ENCODE data around the gene PHC3.

- no peak for TF ChIP-seq CTCF (IDR thresholded peaks at IDR 0.05 in 8 of 11, conservative IDR thresholded peaks at IDR 0.05 in 3 of 11)
- no peak for TF ChIP-seq POLR2A (IDR thresholded peaks at IDR 0.05)
- TF ChIP-seq POLR2AphosphoS5 (IDR thresholded peaks at IDR 0.05), result no peak
These were observed 138.0 kb downstream of the PHC3 start for GRCh38 chr3:170043506-170043905.

Data from spleen (tissue), 7 donors.